GM10248 (cell line): Measurements from ENCODE around the gene SLC16A5.

Experiments
- CTCF ChIA-PET: fragments of 300-600 bp; sonication (Branson Sonifier 250); formaldehyde crosslinking; extraction: SDS; loops from one replicate; lab custom pipeline; 2021; ENCODE audit warnings: antibody characterized with exemption; lab: Yijun Ruan, JAX
- POLR2A ChIA-PET: fragments of 350-650 bp; sonication (Branson Sonifier 250); formaldehyde crosslinking; extraction: SDS; loops from one replicate; lab custom pipeline; 2020; ENCODE audit warnings: antibody characterized with exemption; lab: Yijun Ruan, JAX
- DNase-seq: peaks from one replicate; pipeline ENCODE4 v3.0.0; 2012; ENCODE audit errors: extremely low spot score
- TF ChIP-seq, protein P1 (sequence below): IDR thresholded peaks from 2 replicates; pipeline ENCODE4 v1.5.1; 2012; ENCODE audit warnings: mild to moderate bottlenecking, low read depth; ENCODE audit errors: extremely low read depth, missing control alignments, control extremely low read depth

The SLC16A5 gene

DNA sequence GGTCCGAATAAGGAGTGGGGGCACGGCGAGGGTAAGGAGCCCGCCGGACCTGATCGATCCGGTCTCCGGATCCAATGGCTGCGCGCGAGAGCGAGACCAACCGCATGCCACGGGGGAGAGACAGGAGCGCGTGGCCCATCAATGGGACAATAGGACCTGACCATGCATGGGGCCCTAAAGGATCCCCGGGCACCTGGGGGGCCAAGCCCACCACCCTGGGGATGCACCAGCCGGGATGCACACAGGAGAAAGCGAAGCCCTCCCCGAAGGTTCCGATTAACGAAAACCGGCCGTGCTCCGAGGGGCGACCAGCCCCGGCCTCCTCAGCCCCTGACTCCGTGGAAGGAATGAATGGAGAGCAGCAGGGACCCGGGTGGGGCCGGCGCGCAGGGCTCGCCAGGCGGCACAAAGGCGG, 66.0 kb downstream of the SLC16A5 start:
- DNase-seq = peak; percentile 19
- ChIA-PET CTCF (interaction anchor here (1.5 kb wide), 1 partner anchor 23 kb away, joined by 6 read pairs; the partner anchor contains the start of gene NT5C), POLR2A (interaction anchor here (1.0 to 1.5 kb wide), 11 partner anchors 9 to 363 kb away, joined by 3 to 20 read pairs (median 4); partner anchors contain the start of genes ARMC7, MIF4GD, MRPL58 and NT5C)
- TF ChIP-seq, protein P1, sequence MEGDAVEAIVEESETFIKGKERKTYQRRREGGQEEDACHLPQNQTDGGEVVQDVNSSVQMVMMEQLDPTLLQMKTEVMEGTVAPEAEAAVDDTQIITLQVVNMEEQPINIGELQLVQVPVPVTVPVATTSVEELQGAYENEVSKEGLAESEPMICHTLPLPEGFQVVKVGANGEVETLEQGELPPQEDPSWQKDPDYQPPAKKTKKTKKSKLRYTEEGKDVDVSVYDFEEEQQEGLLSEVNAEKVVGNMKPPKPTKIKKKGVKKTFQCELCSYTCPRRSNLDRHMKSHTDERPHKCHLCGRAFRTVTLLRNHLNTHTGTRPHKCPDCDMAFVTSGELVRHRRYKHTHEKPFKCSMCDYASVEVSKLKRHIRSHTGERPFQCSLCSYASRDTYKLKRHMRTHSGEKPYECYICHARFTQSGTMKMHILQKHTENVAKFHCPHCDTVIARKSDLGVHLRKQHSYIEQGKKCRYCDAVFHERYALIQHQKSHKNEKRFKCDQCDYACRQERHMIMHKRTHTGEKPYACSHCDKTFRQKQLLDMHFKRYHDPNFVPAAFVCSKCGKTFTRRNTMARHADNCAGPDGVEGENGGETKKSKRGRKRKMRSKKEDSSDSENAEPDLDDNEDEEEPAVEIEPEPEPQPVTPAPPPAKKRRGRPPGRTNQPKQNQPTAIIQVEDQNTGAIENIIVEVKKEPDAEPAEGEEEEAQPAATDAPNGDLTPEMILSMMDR = no peak

DNA sequence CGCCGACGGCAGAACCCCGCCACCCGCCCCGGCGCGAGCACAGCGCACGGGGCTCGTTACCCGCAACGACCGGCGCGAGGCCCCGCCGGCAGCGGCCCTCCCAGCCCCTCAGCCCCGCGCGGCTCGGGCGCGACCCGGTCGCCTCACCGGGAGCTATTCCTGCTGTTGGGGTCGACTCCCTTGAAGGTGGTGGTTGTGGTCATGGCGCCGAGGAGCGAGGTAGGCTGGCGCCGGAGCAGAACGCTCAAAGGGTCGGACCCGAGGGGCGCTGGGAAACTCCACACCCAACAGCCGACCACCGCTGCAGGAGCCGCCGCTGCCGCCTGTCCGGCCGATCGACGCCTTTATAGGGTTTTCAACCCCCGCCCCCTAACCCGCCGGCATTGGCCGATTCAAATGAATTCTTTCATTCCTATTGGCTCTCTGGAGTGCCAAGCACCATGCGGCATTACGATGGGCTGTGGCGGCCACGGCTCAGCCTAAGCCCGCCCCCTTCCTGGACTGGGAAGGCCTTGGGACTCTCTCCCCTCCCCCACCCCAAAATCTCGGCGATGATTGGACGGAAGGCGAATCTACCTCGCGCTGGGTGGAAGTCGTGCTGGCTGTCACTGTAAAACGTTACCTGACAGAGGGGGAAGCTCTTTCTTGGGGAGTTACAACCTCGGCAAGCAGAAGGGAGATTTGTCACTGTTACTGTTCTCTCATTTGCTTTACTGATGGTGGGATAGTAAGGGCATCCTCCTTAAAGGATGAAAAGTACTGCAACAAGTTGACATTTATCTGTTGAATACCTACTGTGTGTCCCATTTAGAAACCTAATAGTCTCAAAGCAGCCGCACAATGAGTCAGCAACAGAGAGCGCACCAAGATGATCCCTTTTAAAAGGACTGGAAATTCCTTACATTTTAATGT, 66.7 kb downstream of the SLC16A5 start, which contains the start of gene JPT1:
TSS of gene JPT1 (minus strand) at position 318 of the 912 bp plus-strand sequence. CDS start at position 203, 115 bp downstream.
- ChIA-PET CTCF (interaction anchor here (1.0 to 1.6 kb wide), 5 partner anchors 9 to 47 kb away, joined by 3 to 7 read pairs (median 6); partner anchors contain the start of gene NT5C), POLR2A (interaction anchor here (0.5 to 1.5 kb wide), 17 partner anchors 10 to 362 kb away, joined by 3 to 20 read pairs (median 4); partner anchors contain the start of genes ARMC7, MIF4GD, MRPL58 and NT5C)
- TF ChIP-seq, protein P1 = no peak
- peak; percentile 99 for DNase-seq

DNA sequence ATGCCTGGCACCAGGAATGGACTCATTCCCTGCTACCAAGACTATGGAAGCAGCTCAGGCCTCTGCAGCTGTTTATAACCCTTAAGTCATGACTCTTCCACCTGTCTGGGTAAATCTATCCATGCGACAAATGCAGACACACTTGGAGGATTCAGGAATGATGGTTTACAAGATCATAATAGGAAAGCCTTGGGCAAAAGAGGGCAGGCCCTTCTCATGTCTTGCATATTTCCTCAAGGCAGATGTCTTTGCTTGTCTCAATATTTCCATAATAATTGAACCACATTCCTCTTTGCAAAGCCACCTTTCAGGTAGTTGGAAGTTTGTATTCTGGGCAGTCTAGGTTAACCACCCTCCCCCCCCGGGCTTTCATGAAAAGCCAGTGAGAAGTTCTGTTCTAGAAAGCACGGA, 67.4 kb downstream of the SLC16A5 start:
- ChIA-PET CTCF (interaction anchor here (1.0 to 2.6 kb wide), 6 partner anchors 8 to 47 kb away, joined by 3 to 10 read pairs (median 6); partner anchors contain the start of gene NT5C), POLR2A (interaction anchor here (0.6 to 1.5 kb wide), 14 partner anchors 10 to 361 kb away, joined by 3 to 20 read pairs (median 4); partner anchors contain the start of genes ARMC7, MIF4GD, MRPL58 and NT5C)
- no peak for DNase-seq
- TF ChIP-seq, protein P1 = no peak
